Activated CD8-positive, alpha-beta memory T cell treated with anti-CD3 and anti-CD28 coated beads, Interleukin-2, amount 50 U/mL, for 24 hours (primary cell): ENCODE results near the gene FKBP3.
"Not testable (repeated sequence)": the region's sequence is repeated elsewhere in the genome, so short reads cannot be mapped to it uniquely, and the experiment has no call there.

ENCODE experiments used
- DNase-seq: peaks from one replicate; pipeline ENCODE4 v3.0.0-alpha.2; 2020; ENCODE audit errors: extremely low read depth

The FKBP3 gene

GRCh38 chr14:45134051-45134958 lies at the start of gene FKBP3:
Gene FKBP3, minus strand, starts transcription at chr14:45134481. Its CDS starts 25 bp downstream, at chr14:45134456.
- peak; percentile 89 for DNase-seq

- no peak for DNase-seq
Measured at GRCh38 chr14:45181806-45182205, 47.5 kb upstream of the FKBP3 start.

GRCh38 chr14:45181329-45181728 lies 47.0 kb upstream of the FKBP3 start:
- no peak for DNase-seq

GRCh38 chr14:45177076-45177475 lies 42.8 kb upstream of the FKBP3 start:
- no peak for DNase-seq

GRCh38 chr14:45169906-45170305 lies 35.6 kb upstream of the FKBP3 start:
- no peak for DNase-seq

GRCh38 chr14:45156067-45156466 lies 21.8 kb upstream of the FKBP3 start:
- no peak for DNase-seq

GRCh38 chr14:45150386-45150890 lies 16.2 kb upstream of the FKBP3 start:
- no peak for DNase-seq

- no peak for DNase-seq
Measured at GRCh38 chr14:45149602-45150001, 15.3 kb upstream of the FKBP3 start.

GRCh38 chr14:45145214-45145613 lies 10.9 kb upstream of the FKBP3 start:
- DNase-seq = no peak

GRCh38 chr14:45144658-45145057 lies 10.4 kb upstream of the FKBP3 start:
- DNase-seq = no peak

- not testable (repeated sequence) for DNase-seq
Measured at GRCh38 chr14:45142083-45142482, 7.8 kb upstream of the FKBP3 start.

GRCh38 chr14:45140661-45141187 lies 6.4 kb upstream of the FKBP3 start:
- no peak for DNase-seq

GRCh38 chr14:45136399-45136798 lies 2.1 kb upstream of the FKBP3 start:
- DNase-seq = no peak

- DNase-seq = peak; percentile 75
Measured at GRCh38 chr14:45135659-45136395, 1.5 kb upstream of the FKBP3 start, which contains the start of gene FANCM. Gene FANCM, plus strand, starts transcription at chr14:45135930. Its CDS starts 102 bp downstream, at chr14:45136032.

- no peak for DNase-seq
Measured at GRCh38 chr14:45135156-45135555, 875 bp upstream of the FKBP3 start.

GRCh38 chr14:45133683-45134050 lies 614 bp downstream of the FKBP3 start:
- no peak for DNase-seq

- DNase-seq = no peak
Measured at GRCh38 chr14:45128963-45129629, 5.2 kb downstream of the FKBP3 start.

GRCh38 chr14:45125754-45126153 lies 8.5 kb downstream of the FKBP3 start:
- no peak for DNase-seq

- DNase-seq = no peak
Measured at GRCh38 chr14:45123271-45123670, 11.0 kb downstream of the FKBP3 start.

GRCh38 chr14:45120096-45120495 lies 14.2 kb downstream of the FKBP3 start:
- no peak for DNase-seq

GRCh38 chr14:45118594-45118993 lies 15.7 kb downstream of the FKBP3 start:
- no peak for DNase-seq

- DNase-seq = no peak
Measured at GRCh38 chr14:45114327-45114726, 20.0 kb downstream of the FKBP3 start.
